H1 (cell line): ENCODE results near the gene SLC35B4. TPM values are rescaled to one million over a fixed set of nuclear protein-coding genes. Genes with fewer than 3 reads are reported as not detected.

Experiments
- CTCF ChIA-PET: fragments of 300-600 bp; sonication (Branson Sonifier 250); formaldehyde crosslinking; loops from one replicate; lab custom pipeline; 2021; ENCODE audit not compliant: partially characterized antibody; lab: Charles Lee
- POLR2A ChIA-PET: fragments of 300-600 bp; sonication (Branson Sonifier 250); formaldehyde crosslinking; loops from one replicate; lab custom pipeline; 2021; ENCODE audit warnings: inconsistent platforms; ENCODE audit not compliant: partially characterized antibody; lab: Charles Lee
- DNase-seq, 2 experiments: peaks; one replicate each; pipeline versions ENCODE4 v3.0.0 to v3.0.0-alpha.2; 2010 to 2022; ENCODE audit warnings: low spot score in 2 of 2, low read depth in 1 of 2, mixed read lengths in 1 of 2
- FAIRE-seq: peaks from 2 replicates; lab custom pipeline; 2011; peaks lifted over from hg19 to GRCh38; lab: Jason Lieb, UNC
- H2AFZ ChIP-seq: 2 replicates; pipeline ENCODE4 v1.8.1; 2012; ENCODE audit warnings: low read length, inconsistent platforms
- H2AK5ac ChIP-seq: 2 replicates; pipeline ENCODE4 v1.6.1; 2013; ENCODE audit warnings: low read depth, low read length
- H2BK120ac ChIP-seq: replicated peaks from 2 replicates; pipeline ENCODE3; 2013; ENCODE audit warnings: low read depth, low read length, inconsistent platforms
- H2BK12ac ChIP-seq: 2 replicates; pipeline ENCODE4 v1.6.1; 2013; ENCODE audit warnings: low read depth, low read length
- H2BK15ac ChIP-seq: 2 replicates; pipeline ENCODE4 v1.6.1; 2013; ENCODE audit warnings: low read length
- H2BK20ac ChIP-seq: 2 replicates; pipeline ENCODE4 v1.6.1; 2013; ENCODE audit warnings: low read length
- H2BK5ac ChIP-seq: 2 replicates; pipeline ENCODE4 v1.6.1; 2013; ENCODE audit warnings: low read depth, low read length
- H3K14ac ChIP-seq: 2 replicates; pipeline ENCODE4 v1.6.1; 2013; ENCODE audit warnings: inconsistent platforms; ENCODE audit not compliant: insufficient read length
- H3K18ac ChIP-seq: 2 replicates; pipeline ENCODE4 v1.6.1; 2013; ENCODE audit warnings: low read length; ENCODE audit errors: extremely low read depth
- H3K23ac ChIP-seq: 2 replicates; pipeline ENCODE4 v1.6.1; 2013; ENCODE audit warnings: inconsistent platforms; ENCODE audit not compliant: insufficient read length
- H3K23me2 ChIP-seq: 2 replicates; pipeline ENCODE4 v1.6.1; 2013; ENCODE audit warnings: low read depth, low read length
- H3K27ac ChIP-seq: 2 replicates; pipeline ENCODE4 v1.6.1; 2011; ENCODE audit warnings: low read depth, low read length, inconsistent platforms
- H3K27me3 ChIP-seq, 4 experiments: replicated peaks in 1 of 4; 1 replicate in 1 of 4; 2 replicates in 3 of 4; pipeline versions ENCODE4 v1.6.1 to v1.8.1; 2011 to 2013; ENCODE audit warnings: low read length in 3 of 4, mild to moderate bottlenecking in 3 of 4, inconsistent platforms in 2 of 4, mixed read lengths in 2 of 4, moderate library complexity in 1 of 4; ENCODE audit not compliant: control insufficient read depth in 3 of 4, insufficient read depth in 3 of 4; ENCODE audit errors: extremely low read depth in 1 of 4
- H3K36me3 ChIP-seq, 4 experiments: 2 replicates each; pipeline versions ENCODE4 v1.6.1 to v1.8.1; 2011 to 2013; ENCODE audit warnings: mild to moderate bottlenecking in 4 of 4, low read length in 3 of 4, moderate library complexity in 2 of 4, control low read depth in 1 of 4, inconsistent platforms in 1 of 4; ENCODE audit not compliant: insufficient read depth in 4 of 4, control insufficient read depth in 2 of 4
- H3K4ac ChIP-seq: replicated peaks from 2 replicates; pipeline ENCODE3; 2013; ENCODE audit warnings: low read length, low read depth, mixed read lengths, inconsistent platforms; ENCODE audit not compliant: insufficient read length
- H3K4me1 ChIP-seq, 4 experiments: replicated peaks in 1 of 4; 1 replicate in 1 of 4; 2 replicates in 3 of 4; pipeline versions ENCODE4 v1.6.1 to v1.8.1; 2011 to 2013; ENCODE audit warnings: low read length in 3 of 4, inconsistent platforms in 2 of 4, mixed read lengths in 1 of 4; ENCODE audit not compliant: insufficient read depth in 4 of 4, control insufficient read depth in 3 of 4
- H3K4me2 ChIP-seq, 2 experiments: 2 replicates each; pipeline versions ENCODE4 v1.6.1 to v1.8.1; 2011 to 2013; ENCODE audit warnings: low read depth in 2 of 2, low read length in 2 of 2, control low read depth in 1 of 2, inconsistent platforms in 1 of 2, mild to moderate bottlenecking in 1 of 2; ENCODE audit not compliant: insufficient read depth in 1 of 2
- H3K4me3 ChIP-seq, 4 experiments: fragments of 200-600, 300-600 bp in 1 of 4; sonication (generic), shearing (Covaris generic), sonication (Bioruptor Twin) in 1 of 4; 2 replicates each; pipeline versions ENCODE4 v1.5.1 to v1.8.1; 2011 to 2016; ENCODE audit warnings: low read length in 4 of 4, low read depth in 3 of 4, control low read depth in 2 of 4, inconsistent platforms in 2 of 4, mild to moderate bottlenecking in 2 of 4, mixed read lengths in 1 of 4, moderate library complexity in 1 of 4; ENCODE audit not compliant: insufficient read depth in 2 of 4; ENCODE audit errors: extremely low read depth in 1 of 4
- H3K56ac ChIP-seq: replicated peaks from 2 replicates; pipeline ENCODE3; 2013; ENCODE audit warnings: low read depth, mild to moderate bottlenecking, mixed read lengths, low read length, inconsistent platforms; ENCODE audit not compliant: insufficient read length
- H3K79me1 ChIP-seq: 2 replicates; pipeline ENCODE4 v1.6.1; 2013; ENCODE audit warnings: low read depth, low read length, control low read depth
- H3K79me2 ChIP-seq, 2 experiments: 2 replicates each; pipeline versions ENCODE4 v1.6.1 to v1.8.1; 2012 to 2013; ENCODE audit warnings: low read length in 2 of 2, mild to moderate bottlenecking in 2 of 2, inconsistent platforms in 1 of 2; ENCODE audit not compliant: insufficient read depth in 2 of 2, control insufficient read depth in 1 of 2
- H3K9ac ChIP-seq, 4 experiments: replicated peaks in 1 of 4; 1 replicate in 1 of 4; 2 replicates in 3 of 4; pipeline versions ENCODE4 v1.6.1 to v1.8.1; 2011 to 2013; ENCODE audit warnings: low read depth in 3 of 4, low read length in 3 of 4, control low read depth in 2 of 4, mild to moderate bottlenecking in 2 of 4, moderate library complexity in 2 of 4, inconsistent platforms in 1 of 4; ENCODE audit errors: extremely low read depth in 1 of 4
- H3K9me3 ChIP-seq, 2 experiments: 2 replicates each; pipeline versions ENCODE4 v1.6.1 to v1.8.1; 2012 to 2013; ENCODE audit warnings: mild to moderate bottlenecking in 2 of 2, moderate library complexity in 2 of 2, control low read depth in 1 of 2, inconsistent platforms in 1 of 2, low read depth in 1 of 2, low read length in 1 of 2, mixed read lengths in 1 of 2; ENCODE audit not compliant: insufficient read depth in 2 of 2
- H4K20me1 ChIP-seq, 2 experiments: replicated peaks in 1 of 2; 2 replicates each; pipeline versions ENCODE3 to v1.8.1; 2011 to 2013; ENCODE audit warnings: inconsistent platforms in 2 of 2, low read length in 2 of 2, mild to moderate bottlenecking in 1 of 2; ENCODE audit not compliant: insufficient read depth in 2 of 2, control insufficient read depth in 1 of 2
- H4K5ac ChIP-seq: 2 replicates; pipeline ENCODE4 v1.6.1; 2013; ENCODE audit warnings: low read length, low read depth, mixed read lengths, inconsistent platforms; ENCODE audit not compliant: insufficient read length
- H4K8ac ChIP-seq: 2 replicates; pipeline ENCODE4 v1.8.0; 2013; ENCODE audit warnings: mild to moderate bottlenecking, moderate library complexity, low read length, inconsistent platforms; ENCODE audit not compliant: insufficient read depth; ENCODE audit errors: extremely low read depth
- H4K91ac ChIP-seq: replicated peaks from 2 replicates; pipeline ENCODE3; 2013; ENCODE audit warnings: low read length, mixed read lengths, inconsistent platforms; ENCODE audit not compliant: insufficient read length
- CREB1 ChIP-seq: IDR thresholded peaks from 2 replicates; pipeline ENCODE4 v1.6.1; 2012; ENCODE audit warnings: inconsistent platforms
- CTBP2 ChIP-seq: IDR thresholded peaks from 2 replicates; pipeline ENCODE4 v1.7.0; 2011; ENCODE audit warnings: borderline replicate concordance, mild to moderate bottlenecking, moderate library complexity, mixed read lengths, low read length; ENCODE audit not compliant: insufficient read depth, insufficient read length
- CTCF ChIP-seq, 3 experiments: IDR thresholded peaks; 1 replicate in 2 of 3; 2 replicates in 1 of 3; pipeline versions ENCODE4 v1.5.1 to v1.6.1; 2011; ENCODE audit warnings: low read length in 3 of 3, mild to moderate bottlenecking in 3 of 3, inconsistent platforms in 2 of 3, low read depth in 1 of 3, moderate library complexity in 1 of 3; ENCODE audit not compliant: insufficient read depth in 1 of 3; ENCODE audit errors: control extremely low read depth in 1 of 3
- EP300 ChIP-seq, 2 experiments: IDR thresholded peaks; 1 replicate in 1 of 2; 2 replicates in 1 of 2; pipeline ENCODE4 v1.6.1; 2011 to 2012; ENCODE audit warnings: low read depth in 2 of 2, low read length in 2 of 2, mild to moderate bottlenecking in 2 of 2, borderline replicate concordance in 1 of 2, inconsistent platforms in 1 of 2, moderate library complexity in 1 of 2
- GTF2F1 ChIP-seq: IDR thresholded peaks from 2 replicates; pipeline ENCODE4 v1.6.1; 2012; ENCODE audit warnings: low read depth, low read length, improper control_type of control experiment, borderline replicate concordance
- RAD21 ChIP-seq, 2 experiments: IDR thresholded peaks in 1 of 2; conservative IDR thresholded peaks in 1 of 2; 2 replicates each; pipeline ENCODE4 v1.6.1; 2011; ENCODE audit warnings: low read depth in 2 of 2, low read length in 2 of 2, improper control_type of control experiment in 1 of 2, inconsistent platforms in 1 of 2, mild to moderate bottlenecking in 1 of 2, moderate library complexity in 1 of 2
- SIN3A ChIP-seq, 2 experiments: IDR thresholded peaks in 1 of 2; conservative IDR thresholded peaks in 1 of 2; 2 replicates each; pipeline ENCODE4 v1.6.1; 2011 to 2012; ENCODE audit warnings: low read length in 2 of 2, improper control_type of control experiment in 1 of 2, low read depth in 1 of 2, mild to moderate bottlenecking in 1 of 2
- SIRT6 ChIP-seq: IDR thresholded peaks from one replicate; pipeline ENCODE4 v1.7.1; 2012; ENCODE audit warnings: low read length, inconsistent platforms
- SP4 ChIP-seq: IDR thresholded peaks from 2 replicates; pipeline ENCODE4 v1.6.1; 2012; ENCODE audit warnings: low read length, inconsistent platforms
- TBP ChIP-seq: IDR thresholded peaks from 2 replicates; pipeline ENCODE4 v1.6.1; 2011; ENCODE audit warnings: low read depth, low read length, improper control_type of control experiment
- ZNF274 ChIP-seq: IDR thresholded peaks from 2 replicates; pipeline ENCODE4 v1.7.0; 2012; ENCODE audit warnings: low read length, borderline replicate concordance; ENCODE audit errors: extremely low read depth
- WGBS, 2 experiments: shearing (Covaris generic) in 1 of 2; methylation state at CpG; one replicate each; pipeline versions ENCODE4 v1.1.6 to v1.1.7; 2013 to 2015; ENCODE audit warnings: low lambda C conversion rate in 2 of 2, mixed read lengths in 2 of 2, inconsistent platforms in 1 of 2, low coverage in 1 of 2, missing lambda C conversion rate in 1 of 2; ENCODE audit not compliant: insufficient replicate concordance in 2 of 2, insufficient coverage in 1 of 2, insufficient read length in 1 of 2; ENCODE audit errors: extremely low coverage in 1 of 2, missing lambda C conversion rate in 1 of 2; 5-methylcytosine and 5-hydroxymethylcytosine counted together
- polyA plus RNA-seq, 7 experiments: library from polyadenylated mRNA; depleted of rRNA in 3 of 7; stranded (reverse) in 5 of 7; unstranded in 2 of 7; fragments of >200 nt in 5 of 7; fragments of 200-250 nt in 2 of 7; gene quantifications; 1 replicate in 5 of 7; 2 replicates in 1 of 7; 4 replicates in 1 of 7; pipeline versions ENCODE4 v1.2.1 to v1.2.3, GENCODE V29; 2011 to 2013; ENCODE audit warnings: missing spikeins in 2 of 7, mixed read lengths in 2 of 7
- total RNA-seq: library from RNA; stranded (reverse); fragmentation: NEBNext Ultra II Directional; extraction: Animal tissue kit (Norgen Biotek cat#: 25700); gene quantifications from 2 replicates; pipeline ENCODE4 v1.2.1, GENCODE V29; 2021

SLC35B4 gene
- total and polyA plus RNA-seq, 2 of the 8 experiments (the other 6 are each of a cell fraction or from before 2014, with no cell fraction given): 28.9 to 34.6 TPM

GRCh38 chr7:134301592-134301991 lies 15.1 kb downstream of the SLC35B4 start:
- H2BK120ac ChIP-seq: no peak overlapping the region
- no peak overlapping the region for H2BK15ac ChIP-seq
- no peaks in the 10 kb centered on the region for H3K79me2 ChIP-seq
- H3K23ac ChIP-seq: no peak overlapping the region
- CTCF ChIA-PET: interaction anchor here (1.0 to 1.1 kb wide), 2 partner anchors 18 to 20 kb away, joined by 3 read pairs; no protein-coding TSS in a partner anchor
- H3K27me3 ChIP-seq: peaks cover 0 to 1% (median 0%) of the 10 kb centered on the region in 4 experiments; a peak in 1 of 7 replicates
- no peak overlapping the region for H3K4me3 ChIP-seq
- H4K8ac ChIP-seq: no peak overlapping the region
- H3K79me1 ChIP-seq: no peaks in the 10 kb centered on the region
- no peak overlapping the region for H2BK12ac ChIP-seq
- no peak overlapping the region for H3K4ac ChIP-seq
- FAIRE-seq (no peak), DNase-seq (no peak)
- no peak overlapping the region for H3K56ac ChIP-seq
- H3K36me3 ChIP-seq: peaks cover 3 to 44% (median 19%) of the 10 kb centered on the region in 4 experiments; a peak in 7 of 8 replicates
- H3K9me3 ChIP-seq: no peaks in the 10 kb centered on the region
- H3K27ac ChIP-seq: no peak overlapping the region
- H3K4me1 ChIP-seq: no peaks in the 10 kb centered on the region
- H2AK5ac ChIP-seq: no peak overlapping the region
- no peak overlapping the region for H3K18ac ChIP-seq
- no peak overlapping the region for H2BK20ac ChIP-seq
- H3K4me2 ChIP-seq: no peak overlapping the region
- 89% methylated on average over 3 of the region's 3 CpGs; no CpG with 5 or more reads in 1 of the 2 experiments for WGBS, 2 experiments
- H3K9ac ChIP-seq: no peak overlapping the region
- no peak overlapping the region for H3K14ac ChIP-seq
- H4K91ac ChIP-seq: no peak overlapping the region
- H3K23me2 ChIP-seq: no peaks in the 10 kb centered on the region
- H4K5ac ChIP-seq: no peak overlapping the region
- no peak overlapping the region for H2BK5ac ChIP-seq
- H2AFZ ChIP-seq: no peak overlapping the region
- POLR2A ChIA-PET: interaction anchor here (1.1 to 1.5 kb wide), 2 partner anchors 9 to 15 kb away, joined by 3 to 5 read pairs; partner anchors contain the start of gene SLC35B4
- peaks cover 0 to 4% of the 10 kb centered on the region in 2 experiments for H4K20me1 ChIP-seq
- no peak for TF ChIP-seq GTF2F1
- no peak for TF ChIP-seq SP4
- no peak for TF ChIP-seq ZNF274
- TF ChIP-seq EP300 (IDR thresholded peaks at IDR 0.05; ENCODE audit: borderline replicate concordance in 1 of 2, low read depth in 2 of 2, low read length in 2 of 2): no peak
- no peak for TF ChIP-seq TBP
- no peak for TF ChIP-seq CTCF (IDR thresholded peaks at IDR 0.05; ENCODE audit: control extremely low read depth in 1 of 3, insufficient read depth in 1 of 3, low read depth in 1 of 3, low read length in 3 of 3)
- no peak for TF ChIP-seq SIN3A (conservative IDR thresholded peaks at IDR 0.05 in 1 of 2, IDR thresholded peaks at IDR 0.05 in 1 of 2; ENCODE audit: low read depth in 1 of 2, low read length in 2 of 2)
- no peak for TF ChIP-seq CTBP2
- TF ChIP-seq SIRT6: no peak
- TF ChIP-seq CREB1: no peak
- no peak for TF ChIP-seq RAD21 (IDR thresholded peaks at IDR 0.05 in 1 of 2, conservative IDR thresholded peaks at IDR 0.05 in 1 of 2; ENCODE audit: low read depth in 2 of 2, low read length in 2 of 2)
